Stimulated activated CD4-positive, alpha-beta T cell treated with anti-CD3 and anti-CD28 coated beads, TNF-alpha, amount 100 ng/mL, for 48 hours (primary cell): ENCODE measurements around the gene IQCH.

ENCODE experiments used
- DNase-seq, 3 donors: peaks; one replicate each; pipeline ENCODE4 v3.0.0-alpha.2; 2020; ENCODE audit warnings: low read depth in 3 of 3

Gene IQCH

DNA sequence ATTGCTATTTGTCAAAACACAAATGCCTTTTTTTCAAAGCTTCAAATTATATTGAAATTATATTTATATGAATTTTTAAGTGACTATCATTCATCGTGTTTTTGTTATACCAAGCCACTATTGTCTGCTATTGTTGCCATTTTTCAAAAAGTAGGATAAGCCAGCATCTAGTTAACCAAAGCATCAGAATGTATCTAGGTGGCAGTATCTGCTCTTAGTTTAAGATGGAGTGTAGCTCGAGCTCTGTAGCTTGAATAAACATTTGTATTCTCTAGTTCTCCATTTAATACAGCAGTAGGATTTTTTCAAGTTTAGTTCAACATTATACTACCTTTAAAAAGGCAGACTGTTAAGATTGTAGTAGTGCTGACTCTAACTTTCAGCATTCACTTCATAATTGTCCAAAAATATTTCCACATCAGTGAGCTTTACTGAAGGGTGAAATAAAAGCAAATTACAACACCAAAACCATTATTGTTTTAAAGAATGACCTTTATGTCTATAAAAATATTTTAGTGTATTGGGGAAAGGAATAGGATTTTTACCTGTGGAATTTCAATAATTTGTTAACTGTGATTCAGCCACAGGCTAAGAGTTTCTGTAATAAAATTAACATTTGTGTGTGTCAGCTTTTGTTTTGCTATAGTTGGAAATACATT, 246.7 kb downstream of the IQCH start:
- DNase-seq, result no peak

DNA sequence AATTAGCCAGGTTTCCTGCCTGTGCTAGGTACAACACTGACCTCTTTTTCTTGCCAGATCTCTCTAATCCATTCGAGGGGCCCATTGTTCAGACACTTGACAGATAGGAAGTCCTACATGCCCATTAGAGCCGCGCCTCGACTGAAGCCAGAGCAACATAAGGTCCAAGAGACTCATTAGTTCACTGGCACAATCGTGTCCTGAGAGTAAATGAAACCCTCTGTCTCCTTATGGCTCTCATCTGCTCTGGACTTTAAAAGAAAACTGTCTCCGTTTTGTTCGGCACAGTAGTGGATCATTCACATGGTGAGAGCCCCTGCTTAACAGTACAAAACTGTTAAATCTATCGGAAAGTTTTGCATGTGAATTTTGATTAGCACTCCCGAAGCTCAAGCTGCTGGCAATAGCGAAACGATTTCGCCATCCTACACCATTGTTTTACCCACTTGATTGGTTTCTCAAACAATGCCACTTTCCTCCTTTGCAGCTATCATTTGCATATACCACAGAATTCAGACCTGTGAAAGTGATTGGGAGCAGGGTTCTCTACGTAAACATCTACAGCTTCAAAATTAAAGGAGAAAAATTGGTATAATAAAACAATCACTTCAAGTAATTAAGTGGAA, 247.4 kb downstream of the IQCH start:
- no peak for DNase-seq

DNA sequence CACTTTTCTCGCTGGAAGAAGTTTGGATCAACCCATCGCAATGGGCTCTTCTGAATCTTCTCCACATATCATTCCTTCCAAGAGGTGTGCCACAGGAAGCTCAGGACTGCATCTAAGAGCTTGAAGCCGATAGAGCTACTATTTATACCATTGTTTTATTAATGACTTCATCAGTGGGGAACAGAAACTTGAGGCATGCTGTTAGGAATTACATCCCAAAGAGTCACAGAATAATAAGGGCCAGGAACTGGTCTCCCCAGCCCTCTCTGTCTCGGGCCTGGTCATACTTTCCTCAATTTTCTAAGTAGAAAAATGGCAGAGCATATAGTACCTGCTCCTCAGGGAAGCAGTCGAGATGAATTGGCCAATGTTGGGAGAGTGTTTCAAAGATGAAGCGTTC, 249.5 kb downstream of the IQCH start:
- DNase-seq, result no peak

DNA sequence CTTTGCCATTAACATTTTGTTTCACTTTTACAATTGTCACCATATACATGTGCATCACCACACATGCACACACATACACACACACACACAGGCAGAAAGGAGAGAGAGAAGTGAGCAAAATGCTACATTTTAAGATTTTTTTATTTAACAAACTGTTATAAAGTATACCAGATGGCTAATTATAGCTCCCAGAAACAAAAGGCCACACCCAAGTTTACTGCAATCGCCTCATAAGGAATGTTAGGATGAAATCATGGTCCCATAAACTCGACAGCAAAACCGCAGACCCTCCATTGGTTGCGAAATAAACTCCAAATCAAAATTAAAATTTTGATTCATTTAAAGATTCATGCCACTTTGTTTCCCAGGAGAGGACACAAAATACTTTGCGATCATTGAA, 250.2 kb downstream of the IQCH start:
- no peak for DNase-seq

DNA sequence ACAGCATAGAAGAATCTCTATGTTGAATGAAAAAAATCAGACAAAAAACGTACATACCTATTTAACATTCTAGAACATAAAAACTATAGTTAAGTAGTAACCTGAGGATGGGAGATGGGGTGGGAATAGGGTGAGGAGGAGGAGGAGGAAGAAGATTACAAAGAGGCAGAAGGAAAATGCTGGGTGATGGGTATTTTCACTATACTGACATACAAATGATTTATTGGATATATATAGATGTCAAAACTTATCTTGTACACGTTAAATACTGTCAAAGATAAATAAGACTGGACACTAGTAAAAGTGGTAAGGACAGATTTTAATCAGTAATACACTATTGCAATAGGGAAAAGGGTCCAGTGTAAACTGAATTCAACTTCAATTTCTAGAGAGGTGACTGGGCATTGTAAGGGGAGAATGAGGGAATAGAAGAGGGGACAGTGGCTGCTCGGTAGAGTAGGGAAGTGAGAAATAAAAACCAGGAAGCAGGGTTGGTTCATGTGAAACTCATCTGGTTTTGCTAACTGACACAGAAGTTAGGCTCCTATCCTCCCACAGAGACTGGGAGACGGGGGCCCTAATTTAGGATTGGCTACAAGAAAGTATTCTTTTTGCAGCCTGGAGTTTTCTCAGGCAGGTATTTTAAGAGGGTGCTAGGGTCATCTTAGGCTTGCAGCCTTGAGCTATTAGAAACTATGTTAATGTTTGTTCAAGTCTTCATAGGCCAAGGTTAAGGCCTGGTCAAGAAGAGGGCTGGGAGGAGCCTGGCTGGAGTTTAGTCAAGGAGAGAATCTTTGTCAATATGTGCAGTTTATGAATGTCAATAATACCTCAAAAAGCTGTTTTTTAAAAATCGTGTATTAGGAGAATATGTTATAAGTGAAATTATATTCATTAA, 251.3 kb downstream of the IQCH start:
- no peak for DNase-seq

DNA sequence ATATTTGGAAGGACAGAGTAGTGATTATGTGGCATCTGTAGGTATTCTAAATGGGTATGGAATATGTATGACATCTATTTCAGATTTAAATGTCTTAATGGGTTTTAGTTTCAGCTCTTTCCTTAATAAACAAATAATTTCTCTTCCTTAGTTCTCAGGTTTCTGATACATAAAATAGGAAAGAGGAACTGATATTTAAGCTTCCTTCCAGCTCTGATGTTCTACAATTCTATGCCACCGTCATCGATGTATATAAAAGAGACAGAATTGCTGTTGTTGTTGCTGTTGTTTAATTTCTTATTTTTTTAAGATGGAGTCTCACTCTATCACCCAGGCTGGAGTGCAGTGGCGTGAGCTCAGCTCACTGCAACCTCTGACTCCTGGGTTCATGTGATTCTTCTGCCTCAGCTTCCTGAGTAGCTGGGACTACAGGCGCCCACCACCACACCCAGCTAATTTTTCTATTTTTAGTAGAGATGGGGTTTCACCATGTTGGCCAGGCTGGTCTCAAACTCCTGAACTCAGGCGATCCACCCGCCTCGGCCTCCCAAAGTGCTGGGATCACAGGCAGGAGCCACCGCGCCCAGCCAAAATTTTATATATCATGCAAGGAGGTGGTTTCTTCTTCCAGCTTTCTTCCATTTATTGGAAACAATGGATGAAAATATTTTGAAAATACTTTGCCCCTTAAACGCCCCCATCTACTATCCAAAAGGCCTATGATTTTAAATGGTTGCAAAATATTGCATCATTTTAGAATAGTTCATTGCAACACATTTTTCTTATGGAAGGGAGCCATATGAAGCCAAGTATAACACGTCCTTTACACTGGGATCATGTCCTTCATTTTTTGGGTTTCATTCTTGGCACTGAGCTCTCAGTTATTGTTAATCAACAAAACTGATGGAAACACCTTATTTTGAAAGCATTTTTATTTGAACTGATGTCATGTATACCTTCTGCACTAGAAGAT, 252.5 kb downstream of the IQCH start:
- DNase-seq, result no peak

DNA sequence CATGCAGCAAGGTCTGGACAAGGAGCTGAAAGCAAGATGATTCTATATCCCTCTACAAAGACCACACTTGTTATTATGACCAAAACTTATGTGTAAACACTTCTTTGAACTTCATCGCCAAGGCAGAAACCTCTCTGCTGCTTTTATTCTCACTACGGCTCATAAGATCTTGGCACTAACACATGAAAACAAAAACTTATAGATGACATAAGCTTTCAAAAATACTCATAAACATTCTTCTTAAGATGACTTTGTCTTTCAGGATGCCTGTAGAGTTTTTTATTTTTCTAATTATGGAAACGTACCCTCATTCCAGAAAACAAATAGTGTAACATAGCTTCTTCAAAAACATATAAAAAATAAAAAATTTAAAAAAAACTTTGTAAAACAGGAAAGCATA, 253.8 kb downstream of the IQCH start:
- no peak for DNase-seq

DNA sequence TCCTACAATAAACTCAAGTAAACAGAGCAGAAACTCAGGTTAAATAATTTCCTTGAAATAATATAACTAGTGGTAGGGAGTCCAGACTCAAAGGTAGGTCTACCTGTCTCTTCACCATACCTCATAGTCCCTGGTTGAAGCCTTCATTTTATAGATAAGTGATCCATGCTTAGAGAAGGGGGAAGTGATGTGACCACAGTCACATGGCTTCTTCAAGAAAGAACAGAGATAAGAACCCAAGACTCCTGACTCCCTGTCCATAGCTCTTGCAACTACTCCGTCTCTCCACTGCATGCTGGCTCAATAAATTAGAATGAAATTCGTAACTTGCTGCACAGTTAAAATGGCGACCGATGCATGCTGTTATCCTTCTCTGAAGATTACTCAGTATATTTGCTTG, 255.3 kb downstream of the IQCH start:
- no peak for DNase-seq

- no peak for DNase-seq
Measured at GRCh38 chr15:67510597-67511190, 256.1 kb downstream of the IQCH start.

GRCh38 chr15:67511606-67512005, 257.0 kb downstream of the IQCH start:
- no peak for DNase-seq

GRCh38 chr15:67512140-67512539, 257.6 kb downstream of the IQCH start:
- DNase-seq, result no peak

DNA sequence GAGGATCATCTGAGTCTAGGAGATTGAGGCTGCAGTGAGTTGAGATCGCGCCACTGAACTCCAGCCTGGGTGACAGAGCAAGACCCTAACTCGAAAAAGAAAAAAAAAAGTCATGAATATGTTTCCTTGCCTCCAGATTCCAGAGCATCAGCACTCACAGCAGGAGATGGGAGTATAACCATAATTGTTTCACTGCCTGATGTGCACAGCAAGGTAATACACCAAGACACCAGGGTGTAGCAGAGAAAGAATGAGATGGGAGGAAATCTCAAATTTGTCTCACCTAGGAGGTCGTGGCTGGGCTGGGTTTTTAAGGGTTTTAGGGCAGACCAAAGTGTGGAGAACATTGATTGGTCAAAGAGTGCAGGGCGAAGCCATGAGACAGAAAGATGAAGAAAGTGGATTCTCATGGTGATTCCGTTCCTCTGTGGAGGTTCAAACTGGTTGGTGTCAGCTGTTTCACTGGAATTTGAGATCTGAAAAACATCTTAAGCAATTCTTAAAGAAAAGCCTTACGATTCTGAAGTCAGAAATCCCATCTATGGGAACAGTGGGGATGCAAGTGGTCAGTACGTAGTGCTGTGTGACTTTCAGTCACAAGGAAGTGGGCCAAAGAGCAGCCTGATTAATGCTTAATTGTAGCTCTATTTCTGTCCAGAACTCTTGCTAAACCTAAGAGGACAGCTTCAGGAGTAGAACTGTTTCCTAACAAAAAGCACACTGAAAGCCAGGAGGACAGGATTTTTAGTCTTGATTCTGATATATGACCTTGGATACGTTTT, 258.5 kb downstream of the IQCH start:
- DNase-seq, result no peak

DNA sequence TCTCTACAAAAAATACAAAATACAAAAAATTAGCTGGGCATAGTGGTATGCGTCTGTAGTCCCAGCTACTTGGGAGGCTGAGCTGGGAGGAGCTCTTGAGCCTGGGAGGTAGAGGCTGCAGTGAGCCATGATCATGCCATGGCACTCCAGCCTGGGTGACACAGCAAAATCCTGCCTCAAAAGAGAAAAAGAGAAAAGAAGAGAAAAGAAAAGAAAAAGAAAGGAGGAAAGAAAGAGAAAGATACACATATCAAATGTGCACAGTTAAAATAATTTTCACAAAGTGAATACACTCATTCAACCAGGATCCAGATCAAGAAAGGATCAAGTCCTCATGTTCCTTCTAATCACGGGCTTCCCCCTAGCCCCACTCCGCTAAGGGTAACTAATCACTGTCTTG, 260.5 kb downstream of the IQCH start:
- DNase-seq, result no peak

- no peak for DNase-seq
Measured at GRCh38 chr15:67515557-67515956, 261.0 kb downstream of the IQCH start.

GRCh38 chr15:67520321-67521028, 265.9 kb downstream of the IQCH start:
- no peak for DNase-seq

GRCh38 chr15:67521029-67521782, 266.6 kb downstream of the IQCH start, which contains the start of gene C15orf61:
Gene C15orf61, plus strand, starts transcription at chr15:67521131. Its CDS starts 118 bp downstream, at chr15:67521249.
- peak; percentile 64 to 76 (median 65) for DNase-seq

GRCh38 chr15:67521783-67522568, 267.4 kb downstream of the IQCH start:
- DNase-seq, result no peak

DNA sequence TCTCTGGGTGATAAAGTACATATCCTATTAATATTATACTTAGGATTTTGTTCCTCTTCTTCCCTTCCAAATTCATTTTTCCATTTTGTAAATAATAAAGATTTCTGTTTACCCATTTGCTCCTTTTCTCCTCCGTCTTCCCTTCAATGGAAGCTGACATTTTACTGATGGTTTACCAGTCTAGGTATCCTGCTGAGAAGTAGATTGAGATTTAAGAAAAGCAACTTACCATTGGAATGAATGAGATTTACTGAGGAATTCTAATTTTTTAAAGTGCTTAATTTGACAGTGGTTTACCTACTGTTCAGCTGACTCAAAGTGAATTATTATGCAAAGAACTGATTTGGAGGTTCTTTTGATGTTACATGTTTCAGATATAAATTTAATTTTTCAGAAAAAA, 268.7 kb downstream of the IQCH start:
- DNase-seq, result no peak
